Colon (tissue), 2 donors: ENCODE data around the gene TGFBR2.

Experiments used
- FAIRE-seq: peaks from 2 replicates; lab custom pipeline; 2012; peaks lifted over from hg19 to GRCh38; lab: Jason Lieb, UNC
- donor health status: control.
- donor health status: control.

TGFBR2 gene

GRCh38 chr3:30604093-30604492 is 2.3 kb upstream of the TGFBR2 start:
- no peak for FAIRE-seq

- FAIRE-seq, result no peak
These were observed 1.8 kb upstream of the TGFBR2 start for GRCh38 chr3:30604558-30604957.

- no peak for FAIRE-seq
These were observed 1.4 kb upstream of the TGFBR2 start for GRCh38 chr3:30605005-30605404.

- FAIRE-seq, result no peak
These were observed 598 bp upstream of the TGFBR2 start for GRCh38 chr3:30605706-30606300.

DNA sequence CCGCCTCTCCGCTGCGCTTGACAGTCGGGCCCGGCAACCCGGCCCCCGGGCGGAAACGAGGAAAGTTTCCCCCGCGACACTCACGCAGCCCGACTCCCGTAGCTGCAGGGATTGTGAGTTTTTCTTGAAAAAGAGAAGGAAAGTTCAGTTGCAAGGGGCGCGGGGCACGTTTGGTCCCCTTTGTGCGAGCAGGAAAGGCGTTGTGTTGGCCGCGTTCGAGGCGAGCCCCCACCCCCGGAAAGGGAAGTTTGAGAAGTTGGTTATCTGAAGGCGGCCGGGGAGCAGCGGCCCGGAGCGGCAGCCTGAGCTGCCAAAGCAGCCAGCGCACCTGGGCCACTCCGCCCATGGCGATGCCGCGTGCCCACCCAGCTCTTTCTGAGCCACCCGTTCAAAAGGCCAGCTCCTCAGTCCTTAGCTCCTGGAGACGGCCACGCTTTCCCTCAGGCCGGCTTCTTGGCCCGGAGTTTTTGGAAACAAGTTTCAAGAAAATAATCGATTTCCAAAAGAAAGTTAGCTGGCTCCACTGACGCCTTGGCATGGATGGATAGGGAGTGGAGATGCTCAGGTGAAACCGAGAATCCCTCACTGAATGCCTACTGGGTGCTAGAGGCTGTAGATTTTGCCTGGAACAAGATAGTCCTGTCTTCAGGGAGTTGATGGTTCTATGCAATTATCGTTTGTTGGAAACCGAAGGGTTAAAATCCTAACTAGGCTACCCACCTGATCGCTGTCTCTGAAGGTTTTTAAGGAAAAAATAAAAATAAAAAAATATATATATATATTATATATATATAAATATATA is 832 bp downstream of the TGFBR2 start:
- FAIRE-seq, result no peak

DNA sequence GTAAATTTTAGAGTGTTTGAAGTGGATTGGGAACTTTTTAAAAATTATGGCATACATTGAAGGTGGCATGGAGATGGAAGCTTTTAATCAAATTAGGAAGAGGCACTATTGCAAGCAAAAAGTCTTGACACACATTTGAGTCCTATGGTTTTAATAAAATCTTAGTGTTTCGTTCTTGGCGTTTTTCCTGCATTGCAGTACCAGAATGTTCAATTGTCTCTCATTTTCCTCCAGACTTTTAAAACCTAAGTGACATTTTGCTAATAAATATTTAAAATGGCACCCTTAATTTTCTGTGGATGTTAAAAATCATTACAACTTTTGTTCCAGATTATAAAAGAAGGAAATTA is 2.2 kb downstream of the TGFBR2 start:
- FAIRE-seq, result no peak

GRCh38 chr3:30609930-30610701 is 3.7 kb downstream of the TGFBR2 start:
- no peak for FAIRE-seq

GRCh38 chr3:30610702-30611368 is 4.4 kb downstream of the TGFBR2 start:
- FAIRE-seq, result no peak

- no peak for FAIRE-seq
These were observed 5.4 kb downstream of the TGFBR2 start for GRCh38 chr3:30611613-30612436.

- FAIRE-seq, result no peak
These were observed 6.2 kb downstream of the TGFBR2 start for GRCh38 chr3:30612437-30613132.

DNA sequence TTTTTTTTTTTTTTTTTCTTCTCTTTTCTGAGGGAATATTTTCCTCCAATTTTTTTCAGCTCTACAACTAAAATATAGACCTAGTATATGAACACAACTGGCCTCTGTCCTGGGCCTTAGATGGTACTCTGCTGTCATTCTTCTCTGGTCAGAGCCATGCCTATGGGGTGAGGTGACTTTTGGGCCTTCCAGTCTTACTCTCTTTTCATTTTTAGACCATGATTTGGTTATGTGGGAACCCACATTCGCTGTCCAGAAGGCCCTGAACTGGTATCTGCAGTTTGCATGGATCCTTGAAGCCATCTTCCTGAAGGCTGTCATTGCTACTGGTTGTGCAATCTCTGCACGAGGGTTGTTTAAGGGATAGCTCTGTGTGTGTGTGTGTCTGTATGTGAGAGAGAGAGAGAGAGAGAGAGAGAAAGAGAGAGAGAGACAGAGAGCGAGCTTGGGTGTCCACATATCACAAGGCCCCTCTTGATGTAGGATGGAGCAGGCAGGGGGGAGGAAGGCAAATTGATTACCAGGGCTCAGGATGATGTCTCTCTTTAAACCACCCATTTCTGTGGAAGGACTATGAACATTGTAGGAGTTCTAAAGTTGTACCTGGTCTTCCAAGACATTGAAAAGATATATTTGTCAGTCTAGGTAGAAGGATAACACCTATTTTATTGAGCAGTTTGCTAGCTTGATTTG is 6.9 kb downstream of the TGFBR2 start:
- FAIRE-seq, result no peak

- FAIRE-seq, result no peak
These were observed 8.0 kb downstream of the TGFBR2 start for GRCh38 chr3:30614373-30614772.

DNA sequence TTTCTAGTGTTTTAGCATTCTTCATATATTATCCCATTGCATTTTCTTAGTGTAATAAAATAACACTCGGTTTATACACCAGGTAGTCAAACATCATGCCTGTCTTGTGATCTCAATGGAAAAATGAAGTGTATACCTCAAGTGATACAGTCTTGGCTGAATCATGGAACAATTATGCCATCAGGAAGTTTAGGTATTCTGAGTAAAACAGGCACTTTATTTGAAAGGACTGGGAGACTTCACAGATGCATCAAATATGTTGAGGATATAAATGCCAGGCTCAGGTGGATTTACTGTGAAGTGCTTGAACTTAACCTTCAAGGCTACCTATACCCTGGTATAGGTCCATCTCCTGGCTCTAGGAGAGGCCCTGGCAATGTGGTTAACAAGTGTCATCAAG is 8.5 kb downstream of the TGFBR2 start:
- no peak for FAIRE-seq

GRCh38 chr3:30615615-30616346 is 9.4 kb downstream of the TGFBR2 start:
- FAIRE-seq, result no peak

DNA sequence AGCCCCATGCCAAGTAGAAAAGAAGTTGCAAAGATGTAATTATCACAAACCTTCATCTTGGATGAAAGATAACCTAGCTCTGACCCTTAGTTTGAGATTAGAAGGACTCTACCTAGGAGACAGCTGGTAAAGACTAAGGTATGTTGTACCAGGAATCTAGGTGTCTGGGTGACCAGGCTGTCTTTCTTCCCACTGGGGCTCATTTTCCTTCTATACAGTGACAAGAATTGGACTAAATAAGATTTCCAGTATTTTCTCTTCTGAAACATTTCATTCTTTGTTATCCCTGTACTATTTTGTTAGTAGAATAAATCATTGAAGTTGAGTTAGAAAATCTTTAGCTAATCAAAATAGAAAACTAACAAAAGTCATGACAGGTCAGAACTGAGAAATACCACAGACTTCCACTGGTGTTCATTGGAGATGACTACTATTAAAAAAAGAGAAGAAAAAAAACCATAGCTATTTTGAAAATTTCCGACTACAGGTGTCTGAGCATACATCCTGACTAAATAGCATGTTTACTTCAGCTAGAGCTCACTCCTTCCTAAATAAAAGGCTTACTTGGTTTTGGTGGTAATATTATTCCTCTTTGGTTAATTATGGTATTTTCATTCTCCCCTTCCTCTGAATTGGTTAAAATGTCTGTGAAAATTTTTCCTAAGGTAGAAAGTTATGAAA is 10.1 kb downstream of the TGFBR2 start:
- FAIRE-seq, result no peak

GRCh38 chr3:30617069-30617468 is 10.7 kb downstream of the TGFBR2 start:
- no peak for FAIRE-seq

DNA sequence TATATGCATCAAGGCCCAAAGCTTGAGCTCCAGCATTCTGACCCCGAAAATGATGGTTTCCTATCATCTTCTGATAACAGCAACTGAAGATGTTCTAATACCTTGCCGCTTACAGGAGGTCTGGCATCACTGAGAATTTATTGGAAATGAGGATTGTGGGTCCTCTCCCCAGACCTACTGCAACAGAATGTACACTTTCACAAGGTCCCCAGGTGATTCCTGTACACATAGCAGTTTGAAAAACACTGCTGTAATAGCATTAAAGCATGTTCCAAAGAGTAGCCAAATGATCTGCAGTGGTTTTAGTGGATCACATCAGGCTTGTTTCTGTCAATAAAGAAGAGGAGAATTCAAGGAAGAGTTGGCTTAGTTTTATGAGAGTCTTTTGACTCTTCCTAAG is 11.3 kb downstream of the TGFBR2 start:
- no peak for FAIRE-seq

DNA sequence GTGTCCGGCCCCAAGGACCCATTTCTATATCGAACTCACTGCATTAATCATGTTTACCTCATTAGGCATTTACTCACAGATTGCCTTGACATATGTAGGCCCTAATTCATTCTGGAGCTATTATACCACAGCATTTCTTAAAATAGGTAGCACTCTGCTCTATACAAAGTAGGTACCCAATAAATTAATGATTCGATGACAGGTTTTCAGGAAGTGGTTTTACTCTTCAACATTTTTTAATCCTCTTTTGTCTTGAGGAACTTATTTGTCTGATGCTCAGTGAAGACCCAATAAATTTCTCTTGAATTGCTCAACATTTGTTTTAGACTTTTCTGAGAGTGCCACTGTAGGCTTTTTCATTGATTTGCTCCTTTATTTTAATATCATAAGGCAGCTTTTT is 12.1 kb downstream of the TGFBR2 start:
- FAIRE-seq, result no peak

DNA sequence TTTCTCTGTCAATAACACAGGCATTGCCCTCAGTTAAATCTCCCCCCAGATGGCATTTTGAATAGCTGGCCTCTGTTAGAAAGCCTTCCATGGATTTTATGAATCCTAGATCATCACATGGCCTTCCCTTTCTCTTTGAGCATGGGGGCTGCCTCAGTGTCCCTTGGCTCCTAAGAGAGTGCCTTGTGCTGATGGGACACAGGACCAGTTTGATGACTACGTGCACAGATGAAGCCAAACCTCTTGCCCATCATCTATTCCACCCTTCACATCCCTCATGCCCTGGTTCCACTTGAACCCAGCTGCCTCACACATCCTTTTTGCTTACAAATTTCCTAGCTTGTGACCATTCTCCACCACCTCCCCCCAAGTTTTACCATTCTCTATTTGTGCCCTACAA is 12.9 kb downstream of the TGFBR2 start:
- no peak for FAIRE-seq
